Kidney glomerular epithelial cell (primary cell): Measurements from ENCODE around the gene TGFBI.
A peak's percentile ranks its signal among the peaks of the same experiment; 100 is the strongest.
"Not testable (repeated sequence)": the region's sequence is repeated elsewhere in the genome, so short reads cannot be mapped to it uniquely, and the experiment has no call there.

ENCODE experiments used
- DNase-seq: peaks from one replicate; lab custom pipeline; 2025; lab: John Stamatoyannopoulos, UW

The TGFBI gene

GRCh38 chr5:136027311-136027710 is 1.5 kb upstream of the TGFBI start:
- DNase-seq, result no peak

DNA sequence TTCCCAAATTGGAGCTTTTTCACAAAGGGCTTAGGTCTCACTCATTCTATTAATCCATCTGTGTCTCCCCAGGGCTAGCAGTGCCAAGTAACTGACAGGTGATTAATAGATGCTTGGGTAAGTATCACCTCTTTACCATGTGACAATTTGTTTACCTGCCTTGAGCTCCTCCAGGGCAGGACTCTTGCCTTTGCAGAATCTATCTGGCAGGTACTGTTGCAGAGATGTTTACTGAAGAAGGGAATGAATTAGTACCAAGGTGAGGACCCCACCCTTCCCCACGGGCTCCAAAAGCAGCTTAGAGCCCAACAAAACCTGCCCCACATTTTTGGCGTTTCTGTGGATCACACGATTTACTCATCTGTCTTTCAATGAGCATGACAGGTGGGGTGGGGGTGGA is 698 bp upstream of the TGFBI start:
- no peak for DNase-seq

GRCh38 chr5:136030252-136030651 is 1.5 kb downstream of the TGFBI start:
- DNase-seq, result no peak

DNA sequence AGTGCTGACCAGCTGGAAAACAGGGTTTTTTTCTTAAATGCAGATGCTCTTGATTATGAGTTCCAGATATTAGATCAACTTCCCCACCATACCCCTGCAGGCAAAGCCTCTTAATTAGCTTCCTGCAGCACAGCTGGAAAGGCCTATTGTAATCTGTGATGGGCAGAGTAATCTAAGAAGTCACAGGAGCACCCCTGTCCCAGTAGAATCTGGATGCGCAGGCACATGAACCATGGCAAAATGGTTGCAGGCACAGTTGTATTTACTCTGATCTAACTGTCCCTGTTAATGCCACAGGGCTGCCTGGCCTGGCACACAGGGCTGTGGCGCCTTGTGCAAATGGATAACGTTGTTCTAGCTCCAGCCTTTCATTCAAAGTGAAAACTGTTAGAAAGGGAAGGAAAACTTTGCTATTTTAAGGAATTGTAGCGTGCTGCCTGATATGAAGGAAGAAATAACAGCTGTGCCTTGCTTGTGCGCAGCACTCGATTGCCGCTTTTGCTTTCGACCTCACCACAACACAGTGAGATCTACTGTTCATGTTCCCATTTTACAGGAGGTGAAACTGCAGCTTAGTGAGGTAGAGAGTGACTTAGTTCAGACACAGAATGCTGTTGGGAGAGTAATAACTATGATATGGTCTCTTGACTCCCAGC is 2.3 kb downstream of the TGFBI start:
- DNase-seq, result no peak

- no peak for DNase-seq
These were observed 2.9 kb downstream of the TGFBI start for GRCh38 chr5:136031711-136032110.

GRCh38 chr5:136032564-136032963 is 3.8 kb downstream of the TGFBI start:
- no peak for DNase-seq

DNA sequence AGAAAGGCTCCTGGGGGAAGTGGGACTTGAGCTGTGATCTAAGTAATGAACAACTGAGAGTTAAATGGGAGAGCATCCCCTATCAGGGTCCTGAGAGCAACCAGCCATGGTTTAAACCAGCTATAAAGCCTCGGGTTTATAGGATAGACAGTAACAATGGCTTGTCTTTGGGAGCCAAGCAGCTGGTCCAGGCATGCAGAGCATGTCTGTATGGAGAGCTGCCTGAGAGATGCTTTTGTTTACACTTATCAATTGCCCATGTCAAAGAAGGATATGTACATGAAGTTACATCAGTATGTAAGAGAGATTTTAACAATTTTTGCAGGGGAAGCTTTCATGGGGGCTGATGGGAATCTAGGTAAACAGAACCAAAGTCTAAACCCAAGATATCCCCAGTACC is 4.4 kb downstream of the TGFBI start:
- no peak for DNase-seq

GRCh38 chr5:136033848-136034247 is 5.1 kb downstream of the TGFBI start:
- no peak for DNase-seq

DNA sequence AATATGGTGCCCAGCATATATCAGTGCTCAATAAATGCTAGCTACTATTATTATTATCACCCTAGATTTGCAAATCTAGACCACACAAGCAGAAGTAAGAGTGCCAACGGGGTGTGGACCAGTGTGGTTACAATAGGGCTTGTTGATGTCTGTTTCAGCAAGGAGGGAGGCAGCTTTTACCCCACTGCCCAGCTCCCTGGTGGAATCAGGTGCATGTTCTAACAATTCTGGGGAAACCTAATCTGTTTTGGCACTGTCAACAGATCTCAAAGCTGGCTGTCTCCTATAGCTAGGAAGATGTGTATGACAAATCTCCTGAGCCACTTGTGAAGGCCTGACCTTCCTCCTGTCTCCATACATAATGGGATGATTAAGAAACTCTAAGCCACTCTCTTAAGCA is 5.7 kb downstream of the TGFBI start:
- DNase-seq, result no peak

- no peak for DNase-seq
These were observed 6.2 kb downstream of the TGFBI start for GRCh38 chr5:136034984-136035383.

DNA sequence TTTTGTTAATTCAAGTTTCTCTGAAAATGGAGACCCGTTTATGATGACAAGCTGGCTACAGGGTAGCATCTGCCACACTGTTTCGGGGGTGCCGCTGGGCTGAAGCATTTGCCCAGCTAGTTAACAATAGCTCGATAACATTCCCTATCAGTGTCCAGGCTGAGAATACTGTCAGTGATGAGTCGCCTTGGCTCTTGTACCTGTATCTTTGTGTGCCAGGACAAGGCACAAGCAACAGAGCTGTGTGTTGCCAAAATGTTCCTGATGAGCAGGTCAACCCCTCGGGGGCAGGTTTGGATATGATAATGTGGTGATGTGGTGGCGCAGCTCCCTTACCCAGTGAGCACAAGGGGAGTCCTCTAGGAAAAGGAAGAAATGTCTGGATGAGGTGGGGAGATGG is 7.0 kb downstream of the TGFBI start:
- DNase-seq, result no peak

- DNase-seq, result no peak
These were observed 7.6 kb downstream of the TGFBI start for GRCh38 chr5:136036293-136036911.

DNA sequence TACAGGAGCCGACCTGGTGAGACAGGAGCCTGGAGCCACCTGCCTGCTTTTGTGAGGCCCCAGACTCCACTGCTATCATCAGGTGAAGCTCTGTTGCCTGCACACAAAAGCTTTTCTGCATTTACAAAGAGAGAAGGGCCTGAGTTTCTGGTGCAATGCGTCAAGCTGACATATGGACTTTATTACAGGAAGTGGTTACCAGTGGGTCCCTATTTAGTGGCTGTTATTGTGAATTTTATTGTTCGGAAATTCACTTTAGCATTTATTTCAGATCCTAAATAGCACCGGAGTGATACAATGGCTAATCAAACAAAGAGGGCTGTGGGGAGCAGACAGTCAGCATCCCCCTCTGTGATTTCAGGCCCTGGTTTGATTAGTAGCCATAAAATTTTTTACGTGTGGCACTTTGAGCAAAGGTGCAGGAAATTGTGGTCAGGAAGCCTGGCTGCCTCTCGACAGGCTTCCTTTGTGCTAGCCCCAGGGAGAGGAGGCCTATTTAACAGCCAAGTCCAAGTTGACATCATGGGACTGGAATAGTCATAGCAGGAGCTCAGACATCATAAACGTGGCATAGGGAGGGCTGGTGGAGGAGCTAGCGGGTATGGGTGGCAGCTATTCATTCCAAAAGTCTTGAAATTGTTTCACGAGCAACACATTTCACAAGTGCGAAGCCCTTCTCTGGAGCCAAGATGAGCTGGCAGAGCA is 8.4 kb downstream of the TGFBI start:
- peak; percentile 29 for DNase-seq

- no peak for DNase-seq
These were observed 9.8 kb downstream of the TGFBI start for GRCh38 chr5:136038635-136039034.

GRCh38 chr5:136039202-136039601 is 10.4 kb downstream of the TGFBI start:
- DNase-seq, result no peak

GRCh38 chr5:136040746-136041415 is 12.1 kb downstream of the TGFBI start:
- DNase-seq, result no peak

DNA sequence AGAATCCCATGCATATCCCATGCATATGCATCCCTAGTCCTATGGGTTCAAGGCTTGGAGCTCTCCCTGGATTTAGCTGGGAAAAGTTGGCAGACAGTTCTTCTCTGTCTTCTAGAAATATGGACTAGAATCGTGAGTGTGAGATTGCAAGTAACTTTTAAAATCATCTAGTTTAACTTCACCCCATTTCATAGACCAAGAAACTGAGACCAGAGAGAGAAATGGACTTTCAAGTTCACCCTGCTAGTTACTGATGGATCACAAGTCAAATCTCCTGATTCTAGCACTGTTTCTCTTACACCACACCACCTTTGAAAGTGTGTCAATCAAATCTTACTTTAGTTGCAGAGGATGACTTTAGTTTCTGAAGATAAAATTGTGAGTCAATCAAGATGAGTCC is 13.4 kb downstream of the TGFBI start:
- DNase-seq, result no peak

DNA sequence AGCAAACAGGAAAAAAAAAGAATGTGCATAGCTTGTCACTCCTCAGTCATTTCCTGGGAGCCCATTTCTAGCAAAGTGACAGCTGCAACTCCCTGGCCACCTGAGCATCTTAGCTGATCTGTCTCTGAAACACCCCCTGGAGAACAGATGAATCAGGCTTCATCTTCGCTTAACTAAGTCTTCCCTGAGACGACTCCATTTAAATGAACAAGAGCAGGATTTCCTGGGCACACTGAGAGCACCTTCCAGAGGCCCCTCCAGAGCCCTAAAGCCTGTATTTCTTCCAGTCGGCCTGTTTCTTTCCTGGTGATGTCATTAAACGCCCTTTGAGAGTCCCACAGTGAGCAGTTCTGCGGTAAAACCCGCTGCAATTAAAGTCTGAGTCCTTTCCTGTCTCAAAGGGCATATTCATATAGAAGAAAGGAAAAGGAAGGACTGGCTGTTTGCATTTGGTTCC is 13.9 kb downstream of the TGFBI start:
- DNase-seq, result no peak

DNA sequence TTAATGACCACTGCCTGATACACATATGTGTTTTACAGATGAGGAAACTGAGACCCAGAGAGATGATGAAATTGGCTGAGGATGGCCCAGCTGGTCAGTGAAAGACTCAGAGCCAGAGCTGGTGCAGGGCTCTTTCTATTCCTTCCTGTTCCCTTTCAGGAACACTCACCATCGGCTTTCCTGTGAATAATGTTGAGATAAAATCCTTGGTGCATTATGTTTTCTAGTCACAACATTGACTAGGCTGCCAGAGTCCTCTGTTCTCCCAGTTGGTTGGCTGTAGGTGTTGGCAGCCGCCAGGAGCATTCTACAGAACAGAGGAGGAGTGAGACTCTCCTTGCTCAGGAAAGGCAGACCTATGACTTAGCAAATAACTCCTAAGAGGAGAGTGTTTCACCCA is 14.8 kb downstream of the TGFBI start:
- no peak for DNase-seq

- DNase-seq, result no peak
These were observed 15.3 kb downstream of the TGFBI start for GRCh38 chr5:136043968-136044610.

GRCh38 chr5:136045026-136045425 is 16.2 kb downstream of the TGFBI start:
- DNase-seq, result not testable (repeated sequence)

DNA sequence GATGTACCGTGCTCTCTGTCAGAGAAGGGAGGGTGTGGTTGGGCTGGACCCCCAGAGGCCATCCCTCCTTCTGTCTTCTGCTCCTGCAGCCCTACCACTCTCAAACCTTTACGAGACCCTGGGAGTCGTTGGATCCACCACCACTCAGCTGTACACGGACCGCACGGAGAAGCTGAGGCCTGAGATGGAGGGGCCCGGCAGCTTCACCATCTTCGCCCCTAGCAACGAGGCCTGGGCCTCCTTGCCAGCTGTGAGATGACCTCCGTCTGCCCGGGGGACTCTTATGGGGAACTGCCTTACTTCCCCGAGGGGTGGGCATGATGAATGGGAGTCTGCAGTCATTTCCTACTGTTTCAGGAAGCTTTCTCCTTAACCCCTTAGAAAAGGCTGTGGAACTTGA is 17.5 kb downstream of the TGFBI start:
- no peak for DNase-seq
